Muscle of arm (tissue), 12 donors: Measurements from ENCODE around the gene RASGRP3. TPM values are rescaled to one million over a fixed set of nuclear protein-coding genes. Genes with fewer than 3 reads are reported as not detected.

Experiments
- DNase-seq: peaks from one replicate; pipeline ENCODE4 v3.0.0-alpha.2; 2013
- polyA plus RNA-seq, 12 donors: library from polyadenylated mRNA; unstranded; fragments of 120-200 nt; gene quantifications; one replicate each; pipeline ENCODE4 v1.2.1, GENCODE V29; 2013; ENCODE audit not compliant: insufficient read length in 12 of 12

Gene RASGRP3
- polyA plus RNA-seq, 12 donors = 18.1 to 45.7 (median 34.7) TPM; not detected in 1

DNA sequence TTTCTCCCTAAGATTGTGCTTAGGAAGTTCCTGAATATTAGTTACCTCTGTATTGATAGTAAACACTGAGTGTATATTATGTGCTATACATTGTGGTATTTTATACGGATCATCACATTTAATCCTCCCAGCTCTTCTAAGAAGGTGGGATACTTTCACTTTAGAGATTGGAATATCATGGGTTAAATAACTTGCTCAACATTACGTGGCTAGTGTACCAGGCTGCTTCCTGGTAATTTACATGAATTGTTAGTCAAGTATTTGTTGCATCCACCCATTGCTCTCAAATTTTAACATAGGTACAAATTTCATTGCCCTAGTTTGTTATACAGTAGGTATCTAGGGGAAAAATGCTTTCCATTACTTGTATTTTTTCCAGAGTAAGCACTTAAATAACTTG lies 101.2 kb downstream of the RASGRP3 start:
- no peak for DNase-seq

DNA sequence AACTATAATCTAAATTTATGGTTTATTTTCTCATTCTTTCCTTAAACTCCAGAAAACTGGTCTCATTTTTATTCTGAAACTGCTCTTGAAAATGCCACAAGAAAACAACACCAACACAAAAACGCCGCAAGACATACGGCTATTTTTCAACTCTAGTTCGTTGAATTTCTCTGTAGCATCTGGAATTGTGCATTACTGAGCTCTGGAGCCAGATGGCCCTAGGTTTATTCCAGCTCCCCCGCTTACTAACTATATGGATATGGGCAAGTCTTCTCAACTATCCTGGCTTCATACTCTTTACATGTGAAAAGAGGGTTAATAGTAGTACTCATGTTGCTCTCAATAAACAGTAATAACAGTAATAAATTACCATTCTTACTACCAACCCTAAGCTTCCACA lies 102.8 kb downstream of the RASGRP3 start:
- no peak for DNase-seq

DNA sequence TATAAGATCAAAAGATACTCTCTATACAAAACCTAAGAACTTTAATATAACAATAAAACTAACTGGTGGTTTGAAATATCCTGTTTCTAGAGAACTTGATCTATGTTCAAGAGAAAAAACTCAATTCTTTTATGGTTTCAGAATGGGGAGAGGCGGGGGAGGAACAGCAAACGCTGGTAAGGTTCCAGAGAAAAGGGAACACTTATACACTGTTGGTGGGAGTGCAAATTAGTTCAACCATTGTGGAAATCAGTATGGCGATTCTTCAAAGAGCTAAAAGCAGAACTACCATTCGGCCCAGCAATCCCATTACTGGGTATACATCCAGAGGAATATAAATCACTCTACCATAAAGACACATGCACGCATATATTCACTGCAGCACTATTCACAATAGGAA lies 105.4 kb downstream of the RASGRP3 start:
- DNase-seq = no peak

DNA sequence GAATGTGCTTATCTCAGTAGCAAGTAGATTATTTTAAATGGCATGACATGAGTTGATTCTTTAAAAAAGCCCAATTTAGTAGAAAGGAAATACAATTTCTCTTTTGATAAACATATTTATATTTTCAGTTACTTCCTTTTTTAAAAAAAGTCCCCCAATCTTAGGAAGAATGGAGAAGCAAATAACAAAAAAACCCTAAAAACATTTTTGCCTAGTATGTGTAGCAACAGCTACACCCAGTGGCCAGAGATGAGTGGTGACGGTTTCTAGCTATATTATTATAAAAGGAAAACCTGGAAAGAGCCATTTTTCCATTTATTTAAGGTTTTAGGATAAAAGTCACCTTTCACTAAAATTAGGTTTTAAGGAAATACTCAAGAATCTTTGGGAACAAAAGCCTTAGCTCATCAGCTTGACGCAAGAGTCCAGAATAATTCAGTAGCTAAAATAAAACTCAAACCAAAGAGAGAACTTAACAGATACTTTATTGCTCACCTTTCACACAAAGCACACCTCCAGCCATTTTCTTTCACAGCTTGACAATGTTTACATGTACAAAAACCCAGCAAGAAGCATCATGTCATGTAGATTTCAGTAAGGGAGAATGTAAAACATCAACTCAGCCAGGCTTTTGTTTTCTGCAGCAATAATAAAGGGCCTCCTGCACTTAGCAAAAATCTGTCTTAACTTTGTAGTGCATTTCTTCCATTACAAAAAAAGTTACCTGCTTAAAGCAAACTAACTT lies 106.9 kb downstream of the RASGRP3 start:
- peak; percentile 55 for DNase-seq

DNA sequence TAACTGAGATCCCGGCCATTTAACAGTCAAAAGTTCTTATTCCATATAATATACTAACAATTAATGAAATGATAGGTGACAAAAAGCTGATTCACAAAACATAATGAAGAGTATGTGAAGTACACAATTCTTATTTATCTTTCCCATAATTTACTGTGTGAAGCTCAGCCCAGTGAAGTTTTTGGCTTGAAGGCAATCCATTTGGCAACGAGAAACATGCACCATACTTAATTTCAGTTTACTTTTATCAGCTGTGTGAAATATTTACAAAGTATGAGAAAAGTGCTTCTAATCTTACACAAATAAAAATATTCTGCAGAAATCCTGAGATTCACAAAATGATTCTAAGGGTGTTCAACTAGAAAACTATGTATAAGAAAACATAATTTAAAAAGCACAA lies 110.3 kb downstream of the RASGRP3 start:
- no peak for DNase-seq

DNA sequence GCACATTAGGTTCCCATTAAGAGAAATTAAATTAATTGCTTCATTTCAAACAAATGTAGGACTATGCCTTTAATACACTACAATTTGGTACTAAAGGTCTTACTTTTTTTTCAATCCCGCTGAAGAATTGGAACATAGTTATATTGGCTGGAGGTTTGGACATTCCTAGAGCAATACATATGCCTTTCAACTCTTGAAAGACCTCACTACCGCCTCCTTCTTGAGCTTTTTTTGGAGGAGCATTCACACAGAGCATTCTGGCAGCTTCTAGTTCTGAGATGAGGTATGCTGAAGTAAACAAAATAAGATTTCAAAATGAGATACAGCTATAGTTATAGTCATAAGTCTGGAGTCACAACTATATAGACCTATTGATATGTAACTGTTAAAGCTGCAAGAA lies 111.8 kb downstream of the RASGRP3 start:
- DNase-seq = peak; percentile 60

DNA sequence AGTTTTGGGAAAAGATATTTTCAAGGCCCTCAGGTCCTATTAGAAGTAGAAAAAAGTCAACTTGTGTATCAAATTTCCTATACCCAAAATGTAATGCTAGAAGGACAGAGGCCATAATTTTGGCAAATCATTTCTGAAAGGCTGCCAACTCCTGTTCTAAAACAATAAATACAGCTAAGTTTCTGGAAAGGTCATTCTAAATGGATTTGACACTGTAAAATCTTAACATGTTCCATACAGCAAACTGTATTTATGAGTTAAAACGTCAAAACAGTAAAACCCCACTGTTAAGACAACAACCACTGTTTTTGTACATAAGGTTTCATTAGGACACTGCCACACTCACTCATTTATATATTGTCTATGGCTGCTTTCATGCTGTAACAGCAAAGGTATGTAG lies 113.0 kb downstream of the RASGRP3 start:
- peak; percentile 39 for DNase-seq

DNA sequence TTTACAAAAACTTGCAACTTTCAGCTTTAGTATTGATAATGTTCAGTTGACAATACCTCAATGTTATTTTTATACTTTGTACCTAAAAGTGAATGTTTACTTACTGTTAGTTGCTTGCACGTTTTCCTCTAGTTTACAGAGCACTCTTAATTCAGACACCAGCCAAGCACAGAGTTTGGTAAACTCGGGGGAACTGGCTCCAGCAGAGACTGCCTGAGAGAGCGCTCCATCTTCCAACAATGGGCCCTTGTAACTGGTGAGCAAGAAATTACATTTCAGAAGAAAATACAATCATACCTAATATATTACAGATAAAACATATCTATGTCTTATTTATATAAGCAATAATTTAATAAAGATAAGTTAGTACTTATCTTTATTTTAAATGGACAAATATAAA lies 118.9 kb downstream of the RASGRP3 start:
- DNase-seq = no peak

DNA sequence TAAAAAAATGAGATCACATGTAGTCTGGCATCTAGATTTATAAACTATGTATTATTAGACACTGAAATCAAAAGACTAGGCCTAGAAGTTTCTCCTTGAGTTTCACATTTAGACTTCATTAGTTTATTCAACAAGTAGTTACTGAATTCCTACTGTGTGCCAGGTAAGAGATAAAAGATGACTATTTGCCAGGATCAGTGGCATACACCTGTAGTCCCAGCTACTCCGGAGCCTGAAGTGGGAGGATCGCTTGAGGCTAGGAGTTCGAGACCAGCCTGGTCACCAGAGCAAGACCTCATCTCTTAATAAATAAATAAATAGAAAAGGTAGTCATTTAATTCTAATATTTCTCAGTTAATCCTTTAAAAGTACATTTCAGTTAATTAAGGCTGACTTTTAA lies 120.6 kb downstream of the RASGRP3 start:
- DNase-seq = no peak

DNA sequence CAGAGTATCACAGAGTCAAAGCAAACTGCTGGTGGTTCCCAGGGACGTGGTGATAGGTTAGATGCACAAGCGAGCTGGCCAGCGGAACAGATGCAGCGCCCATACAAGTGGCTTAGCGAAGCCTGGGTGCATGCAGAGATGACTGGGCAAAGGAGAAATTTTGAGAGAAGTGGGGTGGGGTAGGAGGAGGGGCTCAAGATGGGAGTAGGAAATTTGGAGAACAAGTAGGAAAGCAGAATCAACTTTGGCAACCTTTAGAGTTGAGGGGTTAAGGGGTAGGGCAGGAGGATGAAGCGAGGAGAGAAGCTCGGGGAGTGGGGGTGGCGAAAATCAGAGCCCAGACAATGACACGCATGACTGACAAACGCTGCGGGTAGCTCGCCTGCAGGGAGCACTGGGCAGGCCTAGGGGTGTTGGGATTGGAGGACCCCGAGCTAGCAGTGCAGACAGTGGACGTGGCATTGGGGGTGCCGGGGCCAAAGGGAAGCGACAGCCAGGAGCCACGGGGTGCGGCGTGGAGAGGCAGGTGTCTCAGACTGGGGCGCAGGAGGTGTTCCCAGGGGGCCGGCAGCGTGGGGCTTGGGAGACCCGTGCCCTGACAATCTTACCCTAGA lies 122.2 kb downstream of the RASGRP3 start:
- DNase-seq = peak; percentile 55

DNA sequence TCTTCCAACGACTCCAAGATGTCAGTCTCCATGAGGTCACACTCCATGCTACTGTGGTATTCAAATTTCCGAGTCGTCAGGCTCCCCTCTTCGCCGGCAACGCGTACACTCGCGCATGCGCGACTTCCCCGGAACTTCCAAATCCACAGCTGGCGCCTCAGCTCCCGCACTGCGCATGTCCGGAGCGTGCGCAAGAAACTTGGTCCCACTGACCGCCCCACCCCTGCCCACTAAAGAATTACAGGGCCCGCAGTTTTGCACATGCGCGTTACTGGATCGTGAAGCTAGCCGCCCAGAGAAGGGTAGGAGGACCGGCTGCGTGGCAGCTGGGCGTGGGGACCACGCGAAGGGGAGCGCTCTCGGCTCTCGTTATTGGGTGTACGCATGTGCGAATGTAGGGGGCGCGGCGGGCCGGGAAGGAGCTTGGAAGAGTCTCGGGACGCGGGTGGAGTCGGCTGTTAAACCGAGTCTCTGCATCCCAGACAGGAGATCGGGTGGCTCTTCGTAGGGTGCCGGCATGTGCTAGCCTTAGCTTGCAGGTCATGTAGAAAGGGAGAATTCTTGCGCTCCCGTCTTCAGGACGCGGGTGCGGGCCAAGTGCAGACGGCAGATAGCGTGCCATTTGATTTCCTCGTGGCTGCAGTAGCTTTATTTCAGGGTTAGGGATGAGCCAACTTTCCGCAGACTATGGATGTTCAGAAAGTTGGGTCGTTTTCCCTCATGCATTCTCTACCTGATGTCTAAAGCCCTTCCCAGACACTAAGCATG lies 122.9 kb downstream of the RASGRP3 start, which contains the start of gene FAM98A:
Gene FAM98A, minus strand, starts transcription at position 125 of the 768 bp plus-strand sequence. Its CDS starts 78 bp downstream, at position 47.
- DNase-seq = peak; percentile 100

DNA sequence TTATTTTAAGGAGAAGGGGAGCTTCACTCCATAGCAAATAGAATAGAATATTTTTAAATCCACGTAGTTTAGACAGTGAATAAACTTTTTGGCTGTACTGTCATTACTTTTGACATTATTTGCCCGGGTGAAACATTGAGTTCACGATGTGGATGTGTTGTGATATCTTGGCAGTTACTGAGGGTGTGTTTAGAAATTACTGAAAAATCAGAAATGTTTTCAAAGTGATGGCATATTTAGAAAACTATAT lies 123.4 kb downstream of the RASGRP3 start:
- no peak for DNase-seq

DNA sequence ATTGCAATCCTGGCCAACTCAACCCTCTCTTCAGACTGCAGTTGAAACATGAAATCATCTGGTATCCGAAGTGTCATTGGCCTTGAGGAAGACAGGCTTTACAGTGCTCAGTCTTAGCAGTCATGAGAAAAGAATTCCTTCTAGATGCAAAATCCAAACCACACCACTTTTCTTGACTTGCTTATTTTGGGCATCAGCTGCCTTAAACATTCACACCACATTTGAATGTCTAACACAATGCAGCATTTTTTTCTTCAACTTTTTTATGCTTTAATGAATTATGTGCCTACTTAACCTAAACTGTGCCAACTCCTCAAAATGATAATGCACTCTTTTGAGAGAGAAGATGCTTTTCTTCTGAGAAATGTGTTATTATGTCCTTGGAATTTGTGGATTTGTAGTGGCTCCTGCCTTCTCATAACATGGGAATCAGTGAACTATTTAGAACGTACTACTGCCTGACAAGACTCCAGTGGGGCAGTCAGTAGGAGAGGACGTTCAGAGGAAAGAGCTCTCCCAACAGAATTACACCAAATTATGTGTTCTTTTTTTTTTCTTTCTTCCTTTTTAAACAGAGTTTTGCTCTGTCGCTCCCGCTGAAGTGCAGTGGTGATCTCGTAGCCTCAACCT lies 125.9 kb downstream of the RASGRP3 start:
- DNase-seq = no peak

DNA sequence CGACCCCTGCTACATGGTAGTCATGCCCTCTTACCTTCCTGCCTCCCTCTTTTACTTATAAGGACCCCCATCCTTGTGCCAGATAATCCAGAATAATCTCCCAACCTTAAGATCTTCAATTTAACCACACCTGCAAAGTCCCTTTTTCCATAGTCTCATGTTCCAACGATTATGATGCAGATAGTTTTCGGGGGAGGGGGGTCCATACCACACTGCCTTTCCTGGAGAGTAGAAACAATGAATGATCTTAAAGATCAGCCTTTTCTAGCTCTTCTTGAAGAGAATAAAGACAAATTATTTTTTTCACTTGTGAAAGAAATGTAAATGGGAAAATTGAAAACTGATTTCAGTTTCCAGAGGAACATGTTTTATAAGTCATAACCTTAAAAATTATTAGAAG lies 127.0 kb downstream of the RASGRP3 start:
- no peak for DNase-seq

DNA sequence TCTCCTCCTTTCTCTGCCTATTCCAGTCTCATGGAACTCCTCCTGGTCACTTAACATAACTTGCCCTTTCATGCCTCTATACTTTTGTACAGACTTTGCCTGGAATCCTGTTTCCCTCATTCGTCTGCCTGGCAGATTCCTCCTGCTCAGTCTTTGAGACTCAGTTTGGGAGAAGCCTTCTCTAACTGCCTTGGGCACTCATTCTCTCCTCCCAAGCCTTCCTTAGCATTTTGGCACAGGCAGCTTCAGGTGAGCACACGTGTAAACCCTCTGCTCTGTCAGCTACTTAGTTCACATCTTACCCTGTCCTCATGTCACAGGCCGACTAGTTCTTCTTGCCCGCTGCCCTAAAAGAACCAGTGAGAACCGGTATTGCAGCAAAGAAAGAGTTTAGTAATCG lies 128.6 kb downstream of the RASGRP3 start:
- DNase-seq = no peak

DNA sequence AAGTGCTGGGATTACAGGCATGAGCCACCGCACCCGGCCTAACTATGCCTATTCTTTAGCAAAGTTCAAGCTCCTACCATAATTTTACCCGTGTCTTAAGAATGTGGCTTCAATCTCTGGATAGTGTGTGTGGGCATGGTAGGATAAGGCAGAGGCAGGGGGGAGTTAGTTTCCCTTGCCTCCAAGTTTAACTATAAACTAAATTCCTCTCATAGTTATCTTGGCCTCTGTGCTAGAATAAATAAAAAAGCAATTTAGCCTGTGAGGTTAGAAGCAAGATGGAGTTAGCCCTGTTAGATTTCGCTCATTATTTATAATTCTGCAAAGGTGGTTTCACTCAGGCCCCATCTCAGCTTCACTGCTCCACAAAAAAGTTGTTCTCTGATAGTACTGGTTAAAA lies 129.7 kb downstream of the RASGRP3 start:
- no peak for DNase-seq

DNA sequence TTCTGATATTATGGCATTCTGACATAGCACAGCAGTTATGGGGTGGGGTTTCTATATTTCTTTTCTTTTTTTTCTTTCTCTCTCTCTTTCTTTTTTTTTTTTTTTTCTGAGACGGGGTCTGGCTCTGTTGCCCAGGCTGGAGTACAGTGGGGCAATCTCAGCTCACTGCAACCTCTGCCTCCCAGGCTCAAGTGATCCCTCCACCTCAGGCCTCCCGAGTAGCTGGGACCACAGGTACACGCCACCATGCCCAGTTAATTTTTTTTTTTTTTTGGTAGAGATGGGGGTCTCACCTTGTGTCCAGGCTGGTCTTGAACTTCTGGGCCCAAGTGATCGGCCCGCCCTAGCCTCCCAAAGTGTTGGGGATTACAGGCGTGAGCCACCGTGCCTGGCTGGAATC lies 130.2 kb downstream of the RASGRP3 start:
- DNase-seq = no peak

DNA sequence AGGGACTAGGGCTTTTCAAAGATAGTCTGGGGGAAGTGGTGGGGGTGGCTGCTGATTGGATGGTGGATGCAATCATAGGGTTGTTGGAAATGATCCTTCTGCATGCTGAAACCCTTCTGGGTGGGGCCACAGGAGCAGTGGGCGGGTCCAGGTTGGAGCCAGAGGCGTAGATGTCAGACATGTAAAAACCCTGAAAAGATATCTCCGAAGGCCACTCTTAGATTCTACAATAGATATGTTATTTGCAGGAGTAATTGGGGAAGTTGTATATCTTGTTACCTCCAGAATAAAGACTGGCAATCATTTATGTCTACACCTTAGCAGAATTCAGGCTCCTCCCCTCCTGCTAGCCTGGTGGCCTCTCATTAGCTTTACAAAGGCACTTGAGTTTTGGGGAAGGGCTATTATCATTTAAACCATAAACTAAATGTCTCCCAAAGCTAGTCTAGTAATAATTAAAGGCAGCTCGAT lies 130.8 kb downstream of the RASGRP3 start:
- no peak for DNase-seq

DNA sequence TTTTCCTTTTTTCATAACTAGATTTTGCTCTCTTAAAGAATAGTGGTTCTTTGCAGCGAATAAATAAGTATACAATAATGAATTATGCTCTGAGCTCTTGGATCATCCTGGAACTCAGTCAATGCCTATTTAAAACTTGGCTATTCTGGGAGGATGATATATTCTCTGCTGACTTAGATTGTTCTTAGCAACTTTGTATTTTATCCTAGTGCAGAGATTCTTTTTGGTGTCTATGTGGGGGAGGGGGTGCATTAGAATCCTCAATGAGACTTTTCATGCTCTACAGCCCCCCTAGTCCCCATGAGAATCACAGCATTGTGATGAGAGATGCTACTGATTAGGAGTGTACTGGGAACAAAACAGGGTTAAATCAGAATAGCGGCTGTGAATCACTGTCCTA lies 131.5 kb downstream of the RASGRP3 start:
- DNase-seq = peak; percentile 31

DNA sequence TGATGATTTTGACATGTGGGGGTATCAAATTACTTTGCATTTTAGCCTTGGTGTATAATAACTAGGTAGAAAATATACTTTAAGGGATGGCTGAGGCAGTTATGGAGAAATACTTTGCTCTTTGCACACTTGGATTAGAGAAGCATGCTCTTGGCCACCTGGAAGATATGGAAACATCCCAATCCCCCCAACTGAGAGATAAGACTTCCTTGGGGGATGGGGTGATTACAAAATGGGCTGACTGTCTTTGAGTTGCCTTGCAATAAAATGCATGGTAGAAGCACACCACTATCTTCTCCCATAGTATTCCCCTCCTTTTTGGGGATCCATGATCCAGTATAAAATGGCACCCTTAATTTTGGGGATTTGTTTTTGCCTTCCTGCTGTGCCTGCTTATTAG lies 137.7 kb downstream of the RASGRP3 start:
- DNase-seq = no peak
